Naive thymus-derived CD4-positive, alpha-beta T cell (primary cell): ENCODE data around the gene ZNHIT1. TPM values are rescaled to one million over a fixed set of nuclear protein-coding genes. Genes with fewer than 3 reads are reported as not detected.

Experiments
- ATAC-seq: fragments of 150-1000 bp; cut with Tn5 transposase; 2 replicates; pipeline ENCODE4 v1.10.0; 2021; ENCODE audit warnings: mild to moderate bottlenecking, moderate library complexity
- CTCF ChIA-PET: fragments of 350-600 bp; sonication (Branson Sonifier 250); formaldehyde crosslinking; loops from one replicate; lab custom pipeline; 2021; ENCODE audit warnings: antibody characterized with exemption; lab: Charles Lee
- POLR2A ChIA-PET: fragments of 350-600 bp; sonication (Branson Sonifier 250); formaldehyde crosslinking; loops from one replicate; lab custom pipeline; 2021; ENCODE audit warnings: antibody characterized with exemption, inconsistent platforms; lab: Charles Lee
- DNase-seq, 9 donors: peaks; one replicate each; pipeline versions ENCODE4 v3.0.0 to v3.0.0-alpha.2; 2020 to 2022; ENCODE audit warnings: mixed read lengths in 1 of 9
- H3K27ac ChIP-seq: one replicate; pipeline ENCODE4 v1.7.0; 2013; ENCODE audit warnings: mild to moderate bottlenecking, low read depth, low read length, moderate library complexity
- H3K27me3 ChIP-seq, 2 donors: one replicate each; pipeline ENCODE4 v1.7.0; 2013; ENCODE audit warnings: low read length in 2 of 2, mild to moderate bottlenecking in 2 of 2, moderate library complexity in 2 of 2; ENCODE audit not compliant: control insufficient read depth in 2 of 2, insufficient read depth in 2 of 2
- H3K36me3 ChIP-seq, 3 experiments: 1 replicate in 2 of 3; 2 replicates in 1 of 3; pipeline ENCODE4 v1.7.0; 2013; ENCODE audit warnings: low read length in 3 of 3, mild to moderate bottlenecking in 3 of 3, moderate library complexity in 1 of 3; ENCODE audit not compliant: insufficient read depth in 3 of 3, control insufficient read depth in 2 of 3
- H3K4me1 ChIP-seq, 2 donors: one replicate each; pipeline ENCODE4 v1.7.0; 2013; ENCODE audit warnings: low read length in 2 of 2, mild to moderate bottlenecking in 2 of 2, moderate library complexity in 1 of 2; ENCODE audit not compliant: control insufficient read depth in 2 of 2, insufficient read depth in 2 of 2
- H3K4me3 ChIP-seq: 2 replicates; pipeline ENCODE4 v1.7.0; 2013; ENCODE audit warnings: mild to moderate bottlenecking, low read length
- H3K9me3 ChIP-seq, 3 experiments: 1 replicate in 2 of 3; 2 replicates in 1 of 3; pipeline ENCODE4 v1.7.0; 2013; ENCODE audit warnings: low read length in 3 of 3; ENCODE audit not compliant: control insufficient read depth in 2 of 3
- H3K27ac Mint-ChIP-seq, 9 donors: one replicate each; pipeline ENCODE4 v1.8.0; 2020 to 2022; ENCODE audit warnings: mixed read lengths in 9 of 9, mild to moderate bottlenecking in 8 of 9, moderate library complexity in 5 of 9, inconsistent platforms in 2 of 9
- H3K27me3 Mint-ChIP-seq, 5 donors: one replicate each; pipeline ENCODE4 v1.8.0; 2021 to 2022; ENCODE audit warnings: mixed read lengths in 5 of 5, mild to moderate bottlenecking in 1 of 5
- H3K36me3 Mint-ChIP-seq, 5 donors: one replicate each; pipeline ENCODE4 v1.8.0; 2020 to 2022; ENCODE audit warnings: mixed read lengths in 5 of 5, mild to moderate bottlenecking in 3 of 5, inconsistent platforms in 1 of 5
- H3K4me1 Mint-ChIP-seq, 7 donors: one replicate each; pipeline ENCODE4 v1.8.0; 2020 to 2022; ENCODE audit warnings: mixed read lengths in 7 of 7, mild to moderate bottlenecking in 3 of 7, inconsistent platforms in 1 of 7
- H3K4me3 Mint-ChIP-seq, 10 donors: one replicate each; pipeline ENCODE4 v1.8.0; 2020 to 2022; ENCODE audit warnings: mild to moderate bottlenecking in 10 of 10, mixed read lengths in 10 of 10, moderate library complexity in 6 of 10, inconsistent platforms in 2 of 10
- H3K9me3 Mint-ChIP-seq, 11 donors: one replicate each; pipeline ENCODE4 v1.8.0; 2020 to 2022; ENCODE audit warnings: mixed read lengths in 11 of 11, mild to moderate bottlenecking in 4 of 11, inconsistent platforms in 1 of 11, moderate library complexity in 1 of 11
- intact Hi-C, 2 donors: fragments of 100-400 bp; cut with micrococcal nuclease; formaldehyde crosslinking; loops; one replicate each; pipeline ENCODE4 v1.15.1; 2023
- polyA plus RNA-seq, 2 donors: library from polyadenylated mRNA; unstranded; fragments of 300-500 nt; fragmentation: Illumina TruSeq; gene quantifications; one replicate each; pipeline ENCODE4 v1.2.3, GENCODE V29; 2021
- total RNA-seq, 6 experiments: library from RNA in 5 of 6; stranded (reverse) in 5 of 6; gene quantifications; 1 replicate in 5 of 6; 2 replicates in 1 of 6; pipeline ENCODE4 v1.2.3 and lab custom pipeline; 2021 to 2026

ZNHIT1 gene
- total and polyA plus RNA-seq, 7 experiments from 2014 or later, result 32.1 to 72.1 (median 39.9) TPM

- H3K4me1 ChIP-seq, result peaks cover 44 to 64% of the 10 kb centered on the region in 2 donors
- H3K27me3 ChIP-seq, result peaks cover 16 to 73% of the 10 kb centered on the region in 2 donors
- Mint-ChIP-seq H3K4me3 (peak overlapping the region; percentile 27 to 84 (median 64)), H3K4me1 (peaks cover 56 to 79% (median 63%) of the 10 kb centered on the region in 7 donors), H3K27me3 (peaks cover 82 to 91% (median 85%) of the 10 kb centered on the region in 5 donors), H3K36me3 (peaks cover 0 to 7% (median 0%) of the 10 kb centered on the region in 5 donors), H3K27ac (peak overlapping the region in 4 of 9 donors; percentile 14 to 69 (median 45)), H3K9me3 (peaks cover 0 to 5% (median 0%) of the 10 kb centered on the region in 11 donors)
- POLR2A ChIA-PET, result interaction anchor here (0.8 to 1.0 kb wide), 2 partner anchors 81 to 86 kb away, joined by 3 to 4 read pairs; partner anchors contain the start of gene TRIM56
- no peaks in the 10 kb centered on the region for H3K36me3 ChIP-seq
- peaks cover 0 to 2% (median 0%) of the 10 kb centered on the region in 3 experiments for H3K9me3 ChIP-seq
- peak; percentile 59 for ATAC-seq
- CTCF ChIA-PET, result interaction anchor here (1.4 to 3.0 kb wide), 3 partner anchors 13 to 27 kb away, joined by 3 to 31 read pairs (median 4); no protein-coding TSS in a partner anchor
- DNase-seq, result peak in 5 of 9 donors; percentile 27 to 70 (median 57)
- intact Hi-C loops, result loop anchor here in 1 of 2 donors (1.0 kb wide), 1 partner anchor 17 kb away; the partner anchor contains the start of gene AP1S1
- H3K27ac ChIP-seq, result no peak overlapping the region
- no peak overlapping the region for H3K4me3 ChIP-seq
Measured at GRCh38 chr7:101170617-101171441, 47.1 kb upstream of the ZNHIT1 start.

GRCh38 chr7:101171442-101171837 lies 46.5 kb upstream of the ZNHIT1 start:
- Mint-ChIP-seq H3K36me3 (peaks cover 0 to 7% (median under 1%) of the 10 kb centered on the region in 5 donors), H3K27ac (peak overlapping the region in 3 of 9 donors; percentile 25 to 69 (median 65))
- no peak for ATAC-seq

GRCh38 chr7:101172005-101172853 lies 45.7 kb upstream of the ZNHIT1 start:
- ChIA-PET CTCF (interaction anchor here (0.6 to 3.0 kb wide), 2 partner anchors 21 to 29 kb away, joined by 5 to 31 read pairs; no protein-coding TSS in a partner anchor), POLR2A (no interaction called here)
- H3K36me3 ChIP-seq, result no peaks in the 10 kb centered on the region
- H3K27ac ChIP-seq, result no peak overlapping the region
- H3K4me1 Mint-ChIP-seq, result peaks cover 46 to 69% (median 53%) of the 10 kb centered on the region in 7 donors
- peak overlapping the region; percentile 27 to 84 (median 62) for H3K4me3 Mint-ChIP-seq
- no peak overlapping the region for H3K4me3 ChIP-seq
- peaks cover 13 to 70% of the 10 kb centered on the region in 2 donors for H3K27me3 ChIP-seq
- H3K9me3 ChIP-seq, result peaks cover 0 to 2% (median 0%) of the 10 kb centered on the region in 3 experiments
- peaks cover 38 to 56% of the 10 kb centered on the region in 2 donors for H3K4me1 ChIP-seq
- H3K27me3 Mint-ChIP-seq, result peaks cover 85 to 92% (median 88%) of the 10 kb centered on the region in 5 donors
- H3K27ac Mint-ChIP-seq, result peak overlapping the region in 2 of 9 donors; percentile 25 to 53
- intact Hi-C loops, result no loop called here
- peaks cover 0 to 5% (median 0%) of the 10 kb centered on the region in 11 donors for H3K9me3 Mint-ChIP-seq
- DNase-seq (peak in 1 of 9 donors; percentile 47), ATAC-seq (no peak)
- H3K36me3 Mint-ChIP-seq, result peaks cover 0 to 7% (median 4%) of the 10 kb centered on the region in 5 donors

More at GRCh38 chr7:101171442-101171837, 46.5 kb upstream of the ZNHIT1 start:
- Histone ChIP-seq H3K27ac (no peak overlapping the region), H3K4me3 (no peak overlapping the region), H3K27me3 (peaks cover 13 to 73% of the 10 kb centered on the region in 2 donors), H3K4me1 (peaks cover 38 to 60% of the 10 kb centered on the region in 2 donors), H3K36me3 (no peaks in the 10 kb centered on the region), H3K9me3 (peaks cover 0 to 2% (median 0%) of the 10 kb centered on the region in 3 experiments)
- DNase-seq, result no peak
- Mint-ChIP-seq H3K27me3 (peaks cover 82 to 91% (median 85%) of the 10 kb centered on the region in 5 donors), H3K9me3 (peaks cover 0 to 5% (median 0%) of the 10 kb centered on the region in 11 donors), H3K4me3 (peak overlapping the region; percentile 27 to 84 (median 64)), H3K4me1 (peaks cover 51 to 73% (median 59%) of the 10 kb centered on the region in 7 donors)
- POLR2A ChIA-PET, result interaction anchor here (1.0 kb wide), 1 partner anchor 86 kb away, joined by 4 read pairs; the partner anchor contains the start of gene TRIM56
- CTCF ChIA-PET, result interaction anchor here (1.4 to 3.0 kb wide), 2 partner anchors 14 to 28 kb away, joined by 4 to 31 read pairs; no protein-coding TSS in a partner anchor
- intact Hi-C loops, result no loop called here

- no peak overlapping the region for H3K27ac ChIP-seq
- DNase-seq (no peak), ATAC-seq (no peak)
- POLR2A ChIA-PET, result interaction anchor here (0.6 kb wide), 1 partner anchor 743 kb away, joined by 3 read pairs; no protein-coding TSS in a partner anchor
- H3K27ac Mint-ChIP-seq, result peak overlapping the region in 2 of 9 donors; percentile 29 to 53
- H3K36me3 ChIP-seq, result no peaks in the 10 kb centered on the region
- intact Hi-C loops, result no loop called here
- H3K27me3 Mint-ChIP-seq, result peaks cover 85 to 93% (median 88%) of the 10 kb centered on the region in 5 donors
- H3K9me3 Mint-ChIP-seq, result peaks cover 0 to 5% (median 0%) of the 10 kb centered on the region in 11 donors
- H3K4me1 ChIP-seq, result peaks cover 38 to 56% of the 10 kb centered on the region in 2 donors
- peaks cover 0 to 2% (median 0%) of the 10 kb centered on the region in 3 experiments for H3K9me3 ChIP-seq
- peaks cover 0 to 7% (median 4%) of the 10 kb centered on the region in 5 donors for H3K36me3 Mint-ChIP-seq
- CTCF ChIA-PET, result interaction anchor here (0.6 kb wide), 2 partner anchors 20 to 27 kb away, joined by 3 to 5 read pairs; no protein-coding TSS in a partner anchor
- peaks cover 44 to 68% (median 50%) of the 10 kb centered on the region in 7 donors for H3K4me1 Mint-ChIP-seq
- H3K4me3 Mint-ChIP-seq, result peak overlapping the region; percentile 42 to 84 (median 63)
- peaks cover 12 to 69% of the 10 kb centered on the region in 2 donors for H3K27me3 ChIP-seq
- H3K4me3 ChIP-seq, result no peak overlapping the region
Measured at GRCh38 chr7:101172854-101173751, 44.9 kb upstream of the ZNHIT1 start.

- Histone ChIP-seq H3K4me3 (no peak overlapping the region), H3K9me3 (peaks cover 0 to 2% (median 0%) of the 10 kb centered on the region in 3 experiments), H3K27ac (no peak overlapping the region), H3K4me1 (peaks cover 38 to 56% of the 10 kb centered on the region in 2 donors), H3K27me3 (peaks cover 9 to 66% of the 10 kb centered on the region in 2 donors), H3K36me3 (no peaks in the 10 kb centered on the region)
- Mint-ChIP-seq H3K9me3 (peaks cover 0 to 5% (median 0%) of the 10 kb centered on the region in 11 donors), H3K27ac (peak overlapping the region in 4 of 9 donors; percentile 1 to 50 (median 16)), H3K36me3 (peaks cover 0 to 7% (median 4%) of the 10 kb centered on the region in 5 donors), H3K4me3 (peak overlapping the region; percentile 56 to 84 (median 68)), H3K27me3 (peaks cover 79 to 91% (median 89%) of the 10 kb centered on the region in 5 donors), H3K4me1 (peaks cover 38 to 62% (median 44%) of the 10 kb centered on the region in 7 donors)
- CTCF ChIA-PET, result interaction anchor here (0.6 to 1.6 kb wide), 2 partner anchors 19 to 27 kb away, joined by 3 to 11 read pairs; no protein-coding TSS in a partner anchor
- DNase-seq, result peak; percentile 49 to 79 (median 68)
- intact Hi-C loops, result loop anchor here in 1 of 2 donors (1.0 kb wide), 1 partner anchor 8 kb away; the partner anchor contains the start of gene VGF
- POLR2A ChIA-PET, result interaction anchor here (0.6 to 0.7 kb wide), 3 partner anchors 9 to 744 kb away, joined by 3 read pairs; partner anchors contain the start of gene VGF
- peak; percentile 75 for ATAC-seq
Measured at GRCh38 chr7:101173752-101174244, 44.2 kb upstream of the ZNHIT1 start.
